GM23338 (cell line): ENCODE data around the gene BHLHE41. TPM values are rescaled to one million over a fixed set of nuclear protein-coding genes. Genes with fewer than 3 reads are reported as not detected.

Source experiments
- ATAC-seq: fragments of 200-7000 bp; cut with Tn5 transposase; 3 replicates; pipeline ENCODE4 v1.9.1; 2020
- DNase-seq: peaks from one replicate; pipeline ENCODE4 v3.0.0-alpha.2; 2015; ENCODE audit warnings: low spot score
- H2AFZ ChIP-seq: fragments of 200-600 bp; sonication (generic); 2 replicates; pipeline ENCODE4 v1.8.0; 2016; ENCODE audit warnings: antibody characterized with exemption, mild to moderate bottlenecking, moderate library complexity
- H3F3A ChIP-seq: fragments of 200-600 bp; sonication (generic); replicated peaks from 2 replicates; pipeline ENCODE4 v1.8.0; 2017; ENCODE audit warnings: antibody characterized with exemption, mixed run types, low read depth
- H3K27ac ChIP-seq: fragments of 200-600 bp; sonication (generic); 2 replicates; pipeline ENCODE4 v1.6.1; 2016; ENCODE audit warnings: low read depth
- H3K27me3 ChIP-seq: fragments of 200-600 bp; sonication (generic); 2 replicates; pipeline ENCODE4 v1.8.0; 2016; ENCODE audit warnings: mild to moderate bottlenecking, mixed run types, moderate library complexity; ENCODE audit not compliant: insufficient read depth
- H3K36me3 ChIP-seq: fragments of 200-600 bp; sonication (generic); 2 replicates; pipeline ENCODE4 v1.8.0; 2016; ENCODE audit warnings: mild to moderate bottlenecking; ENCODE audit not compliant: insufficient read depth
- H3K4me1 ChIP-seq: fragments of 200-600 bp; sonication (generic); 2 replicates; pipeline ENCODE4 v1.8.0; 2016; ENCODE audit warnings: mild to moderate bottlenecking, moderate library complexity; ENCODE audit not compliant: insufficient read depth
- H3K4me2 ChIP-seq: fragments of 200-600 bp; sonication (generic); 2 replicates; pipeline ENCODE4 v1.7.1; 2017; ENCODE audit warnings: mixed run types
- H3K4me3 ChIP-seq: fragments of 200-600 bp; sonication (generic); 2 replicates; pipeline ENCODE4 v1.6.1; 2016; ENCODE audit warnings: mixed run types
- H3K79me2 ChIP-seq: fragments of 200-600 bp; sonication (generic); replicated peaks from 2 replicates; pipeline ENCODE4 v1.8.0; 2017; ENCODE audit warnings: mild to moderate bottlenecking; ENCODE audit not compliant: insufficient read depth
- H3K9me2 ChIP-seq: fragments of 200-600 bp; sonication (generic); 2 replicates; pipeline ENCODE4 v1.8.0; 2017; ENCODE audit not compliant: insufficient read depth
- H4K20me1 ChIP-seq: fragments of 200-600 bp; sonication (generic); replicated peaks from 2 replicates; pipeline ENCODE4 v1.8.0; 2017; ENCODE audit warnings: mild to moderate bottlenecking; ENCODE audit not compliant: insufficient read depth
- H3K27ac Mint-ChIP-seq: 2 replicates; pipeline ENCODE4 v1.8.0; 2020; ENCODE audit warnings: inconsistent platforms, mild to moderate bottlenecking, moderate library complexity, mixed read lengths
- H3K27me3 Mint-ChIP-seq: 3 replicates; pipeline ENCODE4 v1.8.0; 2022; ENCODE audit warnings: low read depth, mild to moderate bottlenecking, moderate library complexity, mixed read lengths, inconsistent platforms; ENCODE audit not compliant: insufficient read depth, poor library complexity
- H3K36me3 Mint-ChIP-seq: 3 replicates; pipeline ENCODE4 v1.8.0; 2021; ENCODE audit warnings: low read depth, mild to moderate bottlenecking, inconsistent platforms, moderate library complexity, mixed read lengths
- H3K4me1 Mint-ChIP-seq: 3 replicates; pipeline ENCODE4 v1.8.0; 2020; ENCODE audit warnings: mild to moderate bottlenecking, inconsistent platforms, mixed read lengths
- H3K4me3 Mint-ChIP-seq: 3 replicates; pipeline ENCODE4 v1.8.0; 2021; ENCODE audit warnings: moderate library complexity, mild to moderate bottlenecking, inconsistent platforms, mixed read lengths
- H3K9me3 Mint-ChIP-seq: 3 replicates; pipeline ENCODE4 v1.8.0; 2020; ENCODE audit warnings: moderate library complexity, mild to moderate bottlenecking, inconsistent platforms, mixed read lengths
- CTCF ChIP-seq, 2 experiments: fragments of 200-600 bp in 1 of 2; sonication (generic) in 1 of 2; conservative IDR thresholded peaks; 2 replicates each; pipeline versions ENCODE4 v1.5.1 to v1.6.1; 2016 to 2017; ENCODE audit warnings: antibody characterized with exemption in 2 of 2, low read depth in 2 of 2, mild to moderate bottlenecking in 2 of 2, moderate library complexity in 1 of 2
- ETS1 ChIP-seq: IDR thresholded peaks from 2 replicates; pipeline ENCODE4 v1.6.1; 2016; ENCODE audit warnings: antibody characterized with exemption
- EZH2 ChIP-seq: fragments of 200-600 bp; sonication (generic); IDR thresholded peaks from one replicate; pipeline ENCODE4 v1.8.0; 2017; ENCODE audit warnings: antibody characterized with exemption, mild to moderate bottlenecking, low read depth; ENCODE audit not compliant: unreplicated experiment
- REST ChIP-seq: IDR thresholded peaks from one replicate; pipeline ENCODE4 v1.6.1; 2018; ENCODE audit warnings: antibody characterized with exemption; ENCODE audit not compliant: unreplicated experiment
- STAT1 ChIP-seq: IDR thresholded peaks from one replicate; pipeline ENCODE4 v1.6.1; 2016; ENCODE audit warnings: antibody characterized with exemption; ENCODE audit not compliant: unreplicated experiment
- polyA plus RNA-seq: library from polyadenylated mRNA; unstranded; fragments of >200 nt; fragmentation: Nextera tagmentation; extraction: Ambion mirVana; gene quantifications from 2 replicates; pipeline ENCODE4 v1.2.1, GENCODE V29; 2016
- total RNA-seq: library from RNA; depleted of rRNA; stranded (reverse); fragments of >200 nt; shearing (Covaris generic); gene quantifications from 2 replicates; pipeline ENCODE4 v1.2.3, GENCODE V29; 2014

BHLHE41 gene
- total and polyA plus RNA-seq, 2 experiments from 2014 or later = 1.6 to 2.9 TPM

- TF ChIP-seq CTCF (conservative IDR thresholded peaks at IDR 0.05; ENCODE audit: low read depth in 2 of 2) = no peak
Measured at GRCh38 chr12:26158078-26158764, 33.4 kb upstream of the BHLHE41 start (continued).

GRCh38 chr12:26157001-26157400 is 32.2 kb upstream of the BHLHE41 start:
- Histone ChIP-seq H3K27me3 (no peaks in the 10 kb centered on the region), H3K9me2 (peaks cover 8% of the 10 kb centered on the region; the same call in 1 of the 2 replicates), H3K79me2 (no peaks in the 10 kb centered on the region), H4K20me1 (no peaks in the 10 kb centered on the region), H3K4me3 (no peak overlapping the region), H3K27ac (no peak overlapping the region), H3F3A (no peaks in the 10 kb centered on the region), H2AFZ (no peak overlapping the region), H3K4me2 (no peak overlapping the region), H3K36me3 (no peaks in the 10 kb centered on the region), H3K4me1 (peaks cover 5% of the 10 kb centered on the region)
- peaks cover 29% of the 10 kb centered on the region for H3K4me1 Mint-ChIP-seq
- no peak overlapping the region for H3K4me3 Mint-ChIP-seq
- H3K36me3 Mint-ChIP-seq = no peaks in the 10 kb centered on the region
- no peaks in the 10 kb centered on the region; the same call in 2 of the 3 replicates for H3K9me3 Mint-ChIP-seq
- H3K27me3 Mint-ChIP-seq = peaks cover 3% of the 10 kb centered on the region
- ATAC-seq (no peak), DNase-seq (no peak)
- no peak for TF ChIP-seq ETS1
- TF ChIP-seq REST = no peak
- TF ChIP-seq EZH2 = no peak
- no peak for TF ChIP-seq STAT1
- H3K27ac Mint-ChIP-seq = no peak overlapping the region
